H1 (cell line): ENCODE results near the gene EYA2. TPM values are rescaled to one million over a fixed set of nuclear protein-coding genes. Genes with fewer than 3 reads are reported as not detected.

Source experiments
- CTCF ChIA-PET: fragments of 300-600 bp; sonication (Branson Sonifier 250); formaldehyde crosslinking; loops from one replicate; lab custom pipeline; 2021; ENCODE audit not compliant: partially characterized antibody; lab: Charles Lee
- POLR2A ChIA-PET: fragments of 300-600 bp; sonication (Branson Sonifier 250); formaldehyde crosslinking; loops from one replicate; lab custom pipeline; 2021; ENCODE audit warnings: inconsistent platforms; ENCODE audit not compliant: partially characterized antibody; lab: Charles Lee
- DNase-seq, 2 experiments: peaks; one replicate each; pipeline versions ENCODE4 v3.0.0 to v3.0.0-alpha.2; 2010 to 2022; ENCODE audit warnings: low spot score in 2 of 2, low read depth in 1 of 2, mixed read lengths in 1 of 2
- FAIRE-seq: peaks from 2 replicates; lab custom pipeline; 2011; peaks lifted over from hg19 to GRCh38; lab: Jason Lieb, UNC
- H2AFZ ChIP-seq: 2 replicates; pipeline ENCODE4 v1.8.1; 2012; ENCODE audit warnings: low read length, inconsistent platforms
- H2AK5ac ChIP-seq: 2 replicates; pipeline ENCODE4 v1.6.1; 2013; ENCODE audit warnings: low read depth, low read length
- H2BK120ac ChIP-seq: replicated peaks from 2 replicates; pipeline ENCODE3; 2013; ENCODE audit warnings: low read depth, low read length, inconsistent platforms
- H2BK12ac ChIP-seq: 2 replicates; pipeline ENCODE4 v1.6.1; 2013; ENCODE audit warnings: low read depth, low read length
- H2BK15ac ChIP-seq: 2 replicates; pipeline ENCODE4 v1.6.1; 2013; ENCODE audit warnings: low read length
- H2BK20ac ChIP-seq: 2 replicates; pipeline ENCODE4 v1.6.1; 2013; ENCODE audit warnings: low read length
- H2BK5ac ChIP-seq: 2 replicates; pipeline ENCODE4 v1.6.1; 2013; ENCODE audit warnings: low read depth, low read length
- H3K14ac ChIP-seq: 2 replicates; pipeline ENCODE4 v1.6.1; 2013; ENCODE audit warnings: inconsistent platforms; ENCODE audit not compliant: insufficient read length
- H3K18ac ChIP-seq: 2 replicates; pipeline ENCODE4 v1.6.1; 2013; ENCODE audit warnings: low read length; ENCODE audit errors: extremely low read depth
- H3K23ac ChIP-seq: 2 replicates; pipeline ENCODE4 v1.6.1; 2013; ENCODE audit warnings: inconsistent platforms; ENCODE audit not compliant: insufficient read length
- H3K23me2 ChIP-seq: 2 replicates; pipeline ENCODE4 v1.6.1; 2013; ENCODE audit warnings: low read depth, low read length
- H3K27ac ChIP-seq: 2 replicates; pipeline ENCODE4 v1.6.1; 2011; ENCODE audit warnings: low read depth, low read length, inconsistent platforms
- H3K27me3 ChIP-seq, 4 experiments: replicated peaks in 1 of 4; 1 replicate in 1 of 4; 2 replicates in 3 of 4; pipeline versions ENCODE4 v1.6.1 to v1.8.1; 2011 to 2013; ENCODE audit warnings: low read length in 3 of 4, mild to moderate bottlenecking in 3 of 4, inconsistent platforms in 2 of 4, mixed read lengths in 2 of 4, moderate library complexity in 1 of 4; ENCODE audit not compliant: control insufficient read depth in 3 of 4, insufficient read depth in 3 of 4; ENCODE audit errors: extremely low read depth in 1 of 4
- H3K36me3 ChIP-seq, 4 experiments: 2 replicates each; pipeline versions ENCODE4 v1.6.1 to v1.8.1; 2011 to 2013; ENCODE audit warnings: mild to moderate bottlenecking in 4 of 4, low read length in 3 of 4, moderate library complexity in 2 of 4, control low read depth in 1 of 4, inconsistent platforms in 1 of 4; ENCODE audit not compliant: insufficient read depth in 4 of 4, control insufficient read depth in 2 of 4
- H3K4ac ChIP-seq: replicated peaks from 2 replicates; pipeline ENCODE3; 2013; ENCODE audit warnings: low read length, low read depth, mixed read lengths, inconsistent platforms; ENCODE audit not compliant: insufficient read length
- H3K4me1 ChIP-seq, 4 experiments: replicated peaks in 1 of 4; 1 replicate in 1 of 4; 2 replicates in 3 of 4; pipeline versions ENCODE4 v1.6.1 to v1.8.1; 2011 to 2013; ENCODE audit warnings: low read length in 3 of 4, inconsistent platforms in 2 of 4, mixed read lengths in 1 of 4; ENCODE audit not compliant: insufficient read depth in 4 of 4, control insufficient read depth in 3 of 4
- H3K4me2 ChIP-seq, 2 experiments: 2 replicates each; pipeline versions ENCODE4 v1.6.1 to v1.8.1; 2011 to 2013; ENCODE audit warnings: low read depth in 2 of 2, low read length in 2 of 2, control low read depth in 1 of 2, inconsistent platforms in 1 of 2, mild to moderate bottlenecking in 1 of 2; ENCODE audit not compliant: insufficient read depth in 1 of 2
- H3K4me3 ChIP-seq, 4 experiments: fragments of 200-600, 300-600 bp in 1 of 4; sonication (generic), shearing (Covaris generic), sonication (Bioruptor Twin) in 1 of 4; 2 replicates each; pipeline versions ENCODE4 v1.5.1 to v1.8.1; 2011 to 2016; ENCODE audit warnings: low read length in 4 of 4, low read depth in 3 of 4, control low read depth in 2 of 4, inconsistent platforms in 2 of 4, mild to moderate bottlenecking in 2 of 4, mixed read lengths in 1 of 4, moderate library complexity in 1 of 4; ENCODE audit not compliant: insufficient read depth in 2 of 4; ENCODE audit errors: extremely low read depth in 1 of 4
- H3K56ac ChIP-seq: replicated peaks from 2 replicates; pipeline ENCODE3; 2013; ENCODE audit warnings: low read depth, mild to moderate bottlenecking, mixed read lengths, low read length, inconsistent platforms; ENCODE audit not compliant: insufficient read length
- H3K79me1 ChIP-seq: 2 replicates; pipeline ENCODE4 v1.6.1; 2013; ENCODE audit warnings: low read depth, low read length, control low read depth
- H3K79me2 ChIP-seq, 2 experiments: 2 replicates each; pipeline versions ENCODE4 v1.6.1 to v1.8.1; 2012 to 2013; ENCODE audit warnings: low read length in 2 of 2, mild to moderate bottlenecking in 2 of 2, inconsistent platforms in 1 of 2; ENCODE audit not compliant: insufficient read depth in 2 of 2, control insufficient read depth in 1 of 2
- H3K9ac ChIP-seq, 4 experiments: replicated peaks in 1 of 4; 1 replicate in 1 of 4; 2 replicates in 3 of 4; pipeline versions ENCODE4 v1.6.1 to v1.8.1; 2011 to 2013; ENCODE audit warnings: low read depth in 3 of 4, low read length in 3 of 4, control low read depth in 2 of 4, mild to moderate bottlenecking in 2 of 4, moderate library complexity in 2 of 4, inconsistent platforms in 1 of 4; ENCODE audit errors: extremely low read depth in 1 of 4
- H3K9me3 ChIP-seq, 2 experiments: 2 replicates each; pipeline versions ENCODE4 v1.6.1 to v1.8.1; 2012 to 2013; ENCODE audit warnings: mild to moderate bottlenecking in 2 of 2, moderate library complexity in 2 of 2, control low read depth in 1 of 2, inconsistent platforms in 1 of 2, low read depth in 1 of 2, low read length in 1 of 2, mixed read lengths in 1 of 2; ENCODE audit not compliant: insufficient read depth in 2 of 2
- H4K20me1 ChIP-seq, 2 experiments: replicated peaks in 1 of 2; 2 replicates each; pipeline versions ENCODE3 to v1.8.1; 2011 to 2013; ENCODE audit warnings: inconsistent platforms in 2 of 2, low read length in 2 of 2, mild to moderate bottlenecking in 1 of 2; ENCODE audit not compliant: insufficient read depth in 2 of 2, control insufficient read depth in 1 of 2
- H4K5ac ChIP-seq: 2 replicates; pipeline ENCODE4 v1.6.1; 2013; ENCODE audit warnings: low read length, low read depth, mixed read lengths, inconsistent platforms; ENCODE audit not compliant: insufficient read length
- H4K8ac ChIP-seq: 2 replicates; pipeline ENCODE4 v1.8.0; 2013; ENCODE audit warnings: mild to moderate bottlenecking, moderate library complexity, low read length, inconsistent platforms; ENCODE audit not compliant: insufficient read depth; ENCODE audit errors: extremely low read depth
- H4K91ac ChIP-seq: replicated peaks from 2 replicates; pipeline ENCODE3; 2013; ENCODE audit warnings: low read length, mixed read lengths, inconsistent platforms; ENCODE audit not compliant: insufficient read length
- ASH2L ChIP-seq: fragments of 200-600, 300-600 bp; sonication (generic); IDR thresholded peaks from one replicate; pipeline ENCODE4 v1.7.1; 2017; ENCODE audit warnings: low read length
- BCL11A ChIP-seq, 2 experiments: IDR thresholded peaks; one replicate each; pipeline ENCODE4 v1.6.1; 2011; ENCODE audit warnings: low read depth in 2 of 2, low read length in 2 of 2, mild to moderate bottlenecking in 2 of 2
- CBX8 ChIP-seq: fragments of 300-800, 300-1000 bp; sonication (generic); IDR thresholded peaks from 2 replicates; pipeline ENCODE4 v1.7.1; 2016; ENCODE audit warnings: low read depth, low read length, borderline replicate concordance
- CHD2 ChIP-seq: IDR thresholded peaks from 2 replicates; pipeline ENCODE4 v1.6.1; 2012; ENCODE audit warnings: low read length, improper control_type of control experiment
- CREB1 ChIP-seq: IDR thresholded peaks from 2 replicates; pipeline ENCODE4 v1.6.1; 2012; ENCODE audit warnings: inconsistent platforms
- E2F6 ChIP-seq: IDR thresholded peaks from 2 replicates; pipeline ENCODE4 v1.6.1; 2012; ENCODE audit warnings: inconsistent platforms
- JUND ChIP-seq: IDR thresholded peaks from 2 replicates; pipeline ENCODE4 v1.6.1; 2011; ENCODE audit warnings: mild to moderate bottlenecking, improper control_type of control experiment, low read length
- KDM1A ChIP-seq: fragments of 200-600, 300-600 bp; sonication (generic); IDR thresholded peaks from 2 replicates; pipeline ENCODE4 v1.7.1; 2016; ENCODE audit warnings: mild to moderate bottlenecking, low read length, borderline replicate concordance
- RNF2 ChIP-seq: fragments of 200-900, 300-1000 bp; sonication (generic); IDR thresholded peaks from 2 replicates; pipeline ENCODE4 v1.7.1; 2016; ENCODE audit warnings: borderline replicate concordance, low read depth, mild to moderate bottlenecking, antibody characterized with exemption, low read length; ENCODE audit not compliant: poor library complexity, severe bottlenecking; ENCODE audit errors: missing control alignments
- SIN3A ChIP-seq, 2 experiments: IDR thresholded peaks in 1 of 2; conservative IDR thresholded peaks in 1 of 2; 2 replicates each; pipeline ENCODE4 v1.6.1; 2011 to 2012; ENCODE audit warnings: low read length in 2 of 2, improper control_type of control experiment in 1 of 2, low read depth in 1 of 2, mild to moderate bottlenecking in 1 of 2
- SP4 ChIP-seq: IDR thresholded peaks from 2 replicates; pipeline ENCODE4 v1.6.1; 2012; ENCODE audit warnings: low read length, inconsistent platforms
- SUZ12 ChIP-seq: fragments of 200-600 bp; sonication (generic); IDR thresholded peaks from 2 replicates; pipeline ENCODE4 v1.6.1; 2012; ENCODE audit warnings: mild to moderate bottlenecking, inconsistent platforms, low read length, moderate library complexity, mixed read lengths
- TAF1 ChIP-seq: IDR thresholded peaks from 2 replicates; pipeline ENCODE4 v1.6.1; 2011; ENCODE audit warnings: mild to moderate bottlenecking, low read depth, low read length
- YY1 ChIP-seq: IDR thresholded peaks from 2 replicates; pipeline ENCODE4 v1.6.1; 2011; ENCODE audit warnings: low read depth, mild to moderate bottlenecking, low read length
- WGBS, 2 experiments: shearing (Covaris generic) in 1 of 2; methylation state at CpG; one replicate each; pipeline versions ENCODE4 v1.1.6 to v1.1.7; 2013 to 2015; ENCODE audit warnings: low lambda C conversion rate in 2 of 2, mixed read lengths in 2 of 2, inconsistent platforms in 1 of 2, low coverage in 1 of 2, missing lambda C conversion rate in 1 of 2; ENCODE audit not compliant: insufficient replicate concordance in 2 of 2, insufficient coverage in 1 of 2, insufficient read length in 1 of 2; ENCODE audit errors: extremely low coverage in 1 of 2, missing lambda C conversion rate in 1 of 2; 5-methylcytosine and 5-hydroxymethylcytosine counted together
- polyA plus RNA-seq, 7 experiments: library from polyadenylated mRNA; depleted of rRNA in 3 of 7; stranded (reverse) in 5 of 7; unstranded in 2 of 7; fragments of >200 nt in 5 of 7; fragments of 200-250 nt in 2 of 7; gene quantifications; 1 replicate in 5 of 7; 2 replicates in 1 of 7; 4 replicates in 1 of 7; pipeline versions ENCODE4 v1.2.1 to v1.2.3, GENCODE V29; 2011 to 2013; ENCODE audit warnings: missing spikeins in 2 of 7, mixed read lengths in 2 of 7
- total RNA-seq: library from RNA; stranded (reverse); fragmentation: NEBNext Ultra II Directional; extraction: Animal tissue kit (Norgen Biotek cat#: 25700); gene quantifications from 2 replicates; pipeline ENCODE4 v1.2.1, GENCODE V29; 2021

Gene EYA2
- total and polyA plus RNA-seq, 2 of the 8 experiments (the other 6 are each of a cell fraction or from before 2014, with no cell fraction given): 1.6 to 1.7 TPM

GRCh38 chr20:46997187-46997586, 102.5 kb downstream of the EYA2 start:
- H3K4me3 ChIP-seq: no peak overlapping the region
- FAIRE-seq: no peak
- H2AK5ac ChIP-seq: no peak overlapping the region
- H3K79me2 ChIP-seq: no peaks in the 10 kb centered on the region
- no peak for DNase-seq
- H3K9me3 ChIP-seq: no peaks in the 10 kb centered on the region
- H2AFZ ChIP-seq: no peak overlapping the region
- H2BK5ac ChIP-seq: no peak overlapping the region
- H4K8ac ChIP-seq: no peak overlapping the region
- POLR2A ChIA-PET: interaction anchor here (1.2 kb wide), 1 partner anchor 8 kb away, joined by 3 read pairs; no protein-coding TSS in a partner anchor
- 77% methylated on average over 2 of the region's 2 CpGs; no CpG with 5 or more reads in 1 of the 2 experiments for WGBS, 2 experiments
- H3K79me1 ChIP-seq: no peaks in the 10 kb centered on the region
- 0 out of 2 replicates have a peak overlapping the region, but pooled peaks have one; percentile 15 for H2BK20ac ChIP-seq
- CTCF ChIA-PET: interaction anchor here (0.6 to 2.5 kb wide), 6 partner anchors 8 to 244 kb away, joined by 3 to 11 read pairs (median 5); no protein-coding TSS in a partner anchor
- peak overlapping the region; percentile 10; the same call in 1 of the 2 replicates for H2BK12ac ChIP-seq
- no peaks in the 10 kb centered on the region for H3K27me3 ChIP-seq
- H3K36me3 ChIP-seq: no peaks in the 10 kb centered on the region
- H3K4ac ChIP-seq: no peak overlapping the region
- no peak overlapping the region for H3K4me2 ChIP-seq
- no peaks in the 10 kb centered on the region for H4K20me1 ChIP-seq
- no peak overlapping the region for H2BK15ac ChIP-seq
- peaks cover 8 to 29% (median 21%) of the 10 kb centered on the region in 4 experiments; a peak in 6 of 7 replicates for H3K4me1 ChIP-seq
- H2BK120ac ChIP-seq: no peak overlapping the region
- no peak overlapping the region for H4K91ac ChIP-seq
- no peaks in the 10 kb centered on the region for H3K23me2 ChIP-seq
- no peak overlapping the region for H3K27ac ChIP-seq
- H3K18ac ChIP-seq: no peak overlapping the region
- H3K9ac ChIP-seq: no peak overlapping the region
- no peak overlapping the region for H3K23ac ChIP-seq
- no peak overlapping the region for H3K14ac ChIP-seq
- no peak overlapping the region for H3K56ac ChIP-seq
- H4K5ac ChIP-seq: no peak overlapping the region
- TF ChIP-seq E2F6: no peak
- TF ChIP-seq JUND: no peak
- TF ChIP-seq YY1: no peak
- TF ChIP-seq RNF2: no peak
- no peak for TF ChIP-seq BCL11A (IDR thresholded peaks at IDR 0.05; ENCODE audit: low read depth in 2 of 2, low read length in 2 of 2)
- no peak for TF ChIP-seq SP4
- no peak for TF ChIP-seq KDM1A
- no peak for TF ChIP-seq CBX8
- TF ChIP-seq CREB1: no peak
- TF ChIP-seq CHD2: no peak
- TF ChIP-seq TAF1: no peak
- no peak for TF ChIP-seq ASH2L
- no peak for TF ChIP-seq SIN3A (conservative IDR thresholded peaks at IDR 0.05 in 1 of 2, IDR thresholded peaks at IDR 0.05 in 1 of 2; ENCODE audit: low read depth in 1 of 2, low read length in 2 of 2)
- no peak for TF ChIP-seq SUZ12
